B cell (primary cell): ENCODE measurements around the gene TMEM9.

Experiments used
- CTCF ChIP-seq: fragments of 200-600 bp; IDR thresholded peaks from one replicate; pipeline ENCODE4 v1.8.0; 2022; ENCODE audit warnings: antibody characterized with exemption, mild to moderate bottlenecking
- EZH2 ChIP-seq: IDR thresholded peaks from 2 replicates; pipeline ENCODE4 v1.6.1; 2012; ENCODE audit warnings: borderline replicate concordance, low read depth, mild to moderate bottlenecking, moderate library complexity, low read length; ENCODE audit not compliant: insufficient read depth, poor library complexity, severe bottlenecking

- TF ChIP-seq EZH2 (no peak), CTCF (no peak)
These were observed 42.0 kb downstream of the TMEM9 start, which contains the start of gene CACNA1S for GRCh38 chr1:201112173-201112731.
